GM12892 (cell line): ENCODE data around the gene SSR1.

ENCODE experiments used
- POLR2A ChIP-seq: IDR thresholded peaks from 2 replicates; pipeline ENCODE4 v1.6.1; 2011; ENCODE audit warnings: low read depth, low read length, control low read depth
- POLR2AphosphoS5 ChIP-seq: IDR thresholded peaks from 2 replicates; pipeline ENCODE4 v1.6.1; 2011; ENCODE audit warnings: low read depth, low read length, control low read depth

GRCh38 chr6:7241709-7242645, 71.0 kb downstream of the SSR1 start:
- no peak for TF ChIP-seq POLR2A
- no peak for TF ChIP-seq POLR2AphosphoS5
